ENCODE data around the gene SVOP. TPM values are rescaled to one million over a fixed set of nuclear protein-coding genes. Genes with fewer than 3 reads are reported as not detected.

Gene SVOP
- total RNA-seq, 2 experiments from 2014 or later = not detected

- no peaks in the 10 kb centered on the region for H3K4me1 ChIP-seq (ENCODE audit: insufficient read depth, low read length)
- peaks cover 4% of the 10 kb centered on the region for H3K9me3 Mint-ChIP-seq
- ChIA-PET POLR2A (no interaction called here), CTCF (no interaction called here)
- intact Hi-C loops (cut with DNase I, micrococcal nuclease) = no loop called here
- H3K27me3 Mint-ChIP-seq = peaks cover 16% of the 10 kb centered on the region
- no peaks in the 10 kb centered on the region for H3K36me3 Mint-ChIP-seq (ENCODE audit: low read depth)
- H3K27ac ChIP-seq (ENCODE audit: low read depth in 1 of 2, low read length in 2 of 2) = no peak overlapping the region
- H3K9me3 ChIP-seq (ENCODE audit: control insufficient read depth in 1 of 2, insufficient read depth in 1 of 2, low read length in 2 of 2) = no peaks in the 10 kb centered on the region
- DNase-seq = no peak
- H3K4me1 Mint-ChIP-seq (ENCODE audit: low read depth) = no peaks in the 10 kb centered on the region
- H3K4me3 ChIP-seq (ENCODE audit: low read length) = no peak overlapping the region
- no peak overlapping the region for H3K4me3 Mint-ChIP-seq
- TF ChIP-seq CTCF (IDR thresholded peaks at IDR 0.05) = no peak
- no peak overlapping the region for H3K27ac Mint-ChIP-seq
- ATAC-seq (ENCODE audit: poor library complexity) = no peak
- H3K36me3 ChIP-seq (ENCODE audit: insufficient read depth, low read length) = no peaks in the 10 kb centered on the region
- peaks cover 0 to 5% of the 10 kb centered on the region in 2 experiments for H3K27me3 ChIP-seq (ENCODE audit: control insufficient read depth in 1 of 2, insufficient read depth in 2 of 2, low read length in 2 of 2)
Measured at GRCh38 chr12:108930155-108930554, 90.7 kb downstream of the SVOP start.

- CTCF ChIA-PET = no interaction called here
- H3K27ac Mint-ChIP-seq = no peak overlapping the region
- ATAC-seq (ENCODE audit: poor library complexity) (no peak), DNase-seq (no peak)
- peaks cover 12% of the 10 kb centered on the region for H3K27me3 Mint-ChIP-seq
- no peak overlapping the region for H3K27ac ChIP-seq (ENCODE audit: low read depth in 1 of 2, low read length in 2 of 2)
- H3K4me3 ChIP-seq (ENCODE audit: low read length) = no peak overlapping the region
- no peaks in the 10 kb centered on the region for H3K4me1 ChIP-seq (ENCODE audit: insufficient read depth, low read length)
- intact Hi-C loops (cut with DNase I, micrococcal nuclease) = no loop called here
- no peaks in the 10 kb centered on the region for H3K36me3 Mint-ChIP-seq (ENCODE audit: low read depth)
- H3K9me3 Mint-ChIP-seq = peaks cover 4% of the 10 kb centered on the region
- H3K9me3 ChIP-seq (ENCODE audit: control insufficient read depth in 1 of 2, insufficient read depth in 1 of 2, low read length in 2 of 2) = no peaks in the 10 kb centered on the region
- no peaks in the 10 kb centered on the region for H3K36me3 ChIP-seq (ENCODE audit: insufficient read depth, low read length)
- TF ChIP-seq CTCF (IDR thresholded peaks at IDR 0.05) = no peak
- H3K27me3 ChIP-seq (ENCODE audit: control insufficient read depth in 1 of 2, insufficient read depth in 2 of 2, low read length in 2 of 2) = no peaks in the 10 kb centered on the region
- no peaks in the 10 kb centered on the region for H3K4me1 Mint-ChIP-seq (ENCODE audit: low read depth)
- H3K4me3 Mint-ChIP-seq = no peak overlapping the region
- POLR2A ChIA-PET = no interaction called here
Measured at GRCh38 chr12:108928695-108929094, 92.2 kb downstream of the SVOP start.

- no peaks in the 10 kb centered on the region for H3K4me1 Mint-ChIP-seq (ENCODE audit: low read depth)
- no peak overlapping the region for H3K27ac ChIP-seq (ENCODE audit: low read depth in 1 of 2, low read length in 2 of 2)
- intact Hi-C loops (cut with DNase I, micrococcal nuclease) = no loop called here
- H3K4me3 ChIP-seq (ENCODE audit: low read length) = no peak overlapping the region
- H3K4me3 Mint-ChIP-seq = no peak overlapping the region
- H3K27me3 ChIP-seq (ENCODE audit: control insufficient read depth in 1 of 2, insufficient read depth in 2 of 2, low read length in 2 of 2) = no peaks in the 10 kb centered on the region
- no peaks in the 10 kb centered on the region for H3K4me1 ChIP-seq (ENCODE audit: insufficient read depth, low read length)
- H3K9me3 Mint-ChIP-seq = peaks cover 6% of the 10 kb centered on the region
- DNase-seq = no peak
- ChIA-PET POLR2A (no interaction called here), CTCF (no interaction called here)
- ATAC-seq (ENCODE audit: poor library complexity) = no peak
- H3K36me3 Mint-ChIP-seq (ENCODE audit: low read depth) = no peaks in the 10 kb centered on the region
- H3K9me3 ChIP-seq (ENCODE audit: control insufficient read depth in 1 of 2, insufficient read depth in 1 of 2, low read length in 2 of 2) = peaks cover 0 to 8% of the 10 kb centered on the region in 2 experiments
- TF ChIP-seq CTCF (IDR thresholded peaks at IDR 0.05) = no peak
- H3K36me3 ChIP-seq (ENCODE audit: insufficient read depth, low read length) = no peaks in the 10 kb centered on the region
- H3K27me3 Mint-ChIP-seq = peaks cover 10% of the 10 kb centered on the region
- H3K27ac Mint-ChIP-seq = no peak overlapping the region
Measured at GRCh38 chr12:108922918-108923317, 98.0 kb downstream of the SVOP start.
